ENCODE results near the gene C1orf167.
"Not testable (repeated sequence)": the region's sequence is repeated elsewhere in the genome, so short reads cannot be mapped to it uniquely, and the experiment has no call there.

Gene C1orf167

GRCh38 chr1:11803924-11804665 lies 42.1 kb downstream of the C1orf167 start:
- DNase-seq: not testable (repeated sequence)

- no peak for DNase-seq
These were observed 42.9 kb downstream of the C1orf167 start for GRCh38 chr1:11804666-11805421.

GRCh38 chr1:11805422-11806306 lies 43.7 kb downstream of the C1orf167 start, which contains the start of the genes CLCN6 and MTHFR:
Gene CLCN6 (plus strand): TSS chr1:11806191. CDS start chr1:11806263, 72 bp downstream.
Gene MTHFR (minus strand): TSS chr1:11805964. CDS start chr1:11803116, 2,848 bp downstream.
- DNase-seq: peak; percentile 99

- DNase-seq: no peak
These were observed 44.4 kb downstream of the C1orf167 start for GRCh38 chr1:11806307-11806936.

DNA sequence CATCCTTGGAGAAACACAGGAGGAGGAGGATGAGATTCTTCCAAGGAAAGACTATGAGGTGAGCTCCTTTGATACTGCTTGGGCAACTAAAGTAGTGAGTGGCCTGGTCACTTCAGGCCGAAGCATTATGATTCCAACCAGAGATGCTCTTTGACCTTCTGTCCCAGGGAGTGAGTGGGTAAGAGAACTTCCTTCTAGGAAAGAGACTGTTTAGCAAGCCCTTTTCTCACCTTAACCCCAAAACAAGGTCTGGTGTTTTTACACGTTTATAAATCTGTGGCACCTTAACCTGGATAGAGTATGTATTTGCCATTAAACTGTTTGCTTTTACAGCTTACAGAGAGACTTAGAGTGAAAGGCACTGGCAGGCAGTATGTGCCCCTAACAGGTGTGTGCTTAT lies 45.1 kb downstream of the C1orf167 start:
- no peak for DNase-seq

DNA sequence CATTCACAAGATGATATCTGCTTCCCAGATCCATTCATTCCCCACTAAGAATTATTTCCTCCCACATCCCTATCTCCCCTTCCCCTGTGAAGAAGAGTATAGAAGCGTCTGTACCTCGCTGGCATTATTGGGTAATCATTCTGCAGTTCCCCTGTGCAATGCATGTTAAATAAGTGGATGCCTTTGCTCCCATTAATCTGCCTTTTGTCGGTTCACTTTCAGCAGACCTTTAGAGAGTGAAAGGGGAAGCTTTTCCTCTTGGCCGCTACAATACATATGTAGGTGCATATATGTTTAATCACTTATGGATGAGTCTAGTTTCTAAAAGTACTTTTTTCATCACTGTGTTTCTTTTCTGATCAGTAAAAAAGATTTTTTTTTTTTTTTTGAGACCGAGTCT lies 51.0 kb downstream of the C1orf167 start:
- no peak for DNase-seq

DNA sequence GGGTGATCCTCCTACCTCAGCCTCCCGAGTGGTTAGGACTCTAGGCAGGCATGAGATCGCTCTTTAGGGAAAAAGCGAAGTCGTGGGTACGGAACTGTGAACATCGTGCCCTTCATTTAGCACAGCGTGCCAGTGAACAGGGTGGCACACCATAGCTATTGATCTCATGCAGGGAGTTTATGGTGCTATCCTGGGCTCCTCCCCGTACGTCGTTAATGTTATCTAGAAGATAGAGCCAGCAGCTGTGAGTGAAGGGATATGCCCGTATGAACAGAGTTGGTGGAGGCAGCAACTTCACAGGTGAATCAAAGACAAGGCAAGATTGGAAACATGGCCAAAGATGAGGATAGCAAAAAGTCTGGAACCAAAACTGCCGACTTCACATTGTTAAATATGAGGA lies 55.2 kb downstream of the C1orf167 start:
- no peak for DNase-seq

DNA sequence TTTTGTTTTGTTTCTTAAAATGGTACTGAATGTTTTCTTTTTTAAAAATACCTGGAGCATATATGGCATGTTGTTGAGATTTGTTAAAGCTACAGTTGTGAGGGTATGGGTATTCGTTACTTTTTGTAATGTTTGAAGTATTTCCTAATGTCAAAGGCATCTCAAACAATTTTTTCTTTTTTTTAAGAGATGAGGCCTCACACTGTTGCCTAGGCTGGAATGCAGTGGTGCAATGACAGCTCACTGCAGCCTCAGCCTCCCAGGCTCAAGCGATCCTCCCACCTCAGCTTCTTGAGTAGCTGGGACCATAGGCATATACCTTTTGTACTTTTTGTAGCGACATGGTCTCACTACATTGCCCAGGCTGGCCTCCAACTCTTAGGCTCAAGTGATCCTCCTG lies 60.1 kb downstream of the C1orf167 start:
- DNase-seq: no peak

- DNase-seq: no peak
These were observed 61.6 kb downstream of the C1orf167 start for GRCh38 chr1:11823366-11824137.

DNA sequence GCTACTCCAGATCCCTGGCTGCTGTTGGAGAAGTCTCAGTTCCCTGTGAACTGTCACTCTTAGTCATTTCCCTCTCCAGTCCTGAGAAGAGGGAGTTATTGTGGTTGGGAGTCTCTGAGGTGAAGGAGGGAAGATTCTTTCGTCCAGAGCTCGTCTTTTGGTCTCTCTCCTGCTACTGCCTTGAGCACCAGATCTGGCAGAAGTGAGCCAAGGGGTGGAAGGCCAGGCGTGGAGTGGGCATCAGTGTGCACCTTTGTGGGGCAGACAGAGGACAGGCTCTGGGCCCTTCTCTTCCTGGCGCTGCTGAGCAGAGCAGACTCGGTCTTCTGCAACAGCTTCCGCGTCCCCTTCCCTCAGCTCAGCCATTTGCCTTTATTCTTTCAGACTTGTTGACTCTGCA lies 63.1 kb downstream of the C1orf167 start:
- DNase-seq: no peak

GRCh38 chr1:11826946-11827345 lies 65.0 kb downstream of the C1orf167 start:
- DNase-seq: no peak

DNA sequence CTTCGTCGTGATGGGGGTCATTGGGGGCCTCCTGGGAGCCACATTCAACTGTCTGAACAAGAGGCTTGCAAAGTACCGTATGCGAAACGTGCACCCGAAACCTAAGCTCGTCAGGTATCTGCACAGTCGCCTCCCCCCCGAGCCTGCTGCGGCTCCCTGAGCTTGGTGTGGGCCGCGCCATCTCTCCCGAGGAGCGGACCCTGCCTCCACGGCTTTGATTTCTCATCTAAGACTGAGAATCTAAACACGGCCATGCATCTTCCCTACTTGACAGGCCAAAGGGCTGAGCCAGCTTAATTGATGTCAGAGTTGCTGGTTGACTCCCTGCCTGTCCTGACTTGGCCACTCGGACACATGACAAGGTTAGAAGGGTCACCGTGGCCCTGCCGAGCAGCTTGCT lies 66.5 kb downstream of the C1orf167 start:
- no peak for DNase-seq

GRCh38 chr1:11831945-11832725 lies 70.1 kb downstream of the C1orf167 start:
- no peak for DNase-seq

GRCh38 chr1:11833497-11833896 lies 71.5 kb downstream of the C1orf167 start:
- DNase-seq: no peak

- no peak for DNase-seq
These were observed 71.9 kb downstream of the C1orf167 start for GRCh38 chr1:11833900-11834299.

GRCh38 chr1:11835441-11836225 lies 73.6 kb downstream of the C1orf167 start:
- DNase-seq: no peak

- no peak for DNase-seq
These were observed 75.2 kb downstream of the C1orf167 start for GRCh38 chr1:11836955-11837766.

DNA sequence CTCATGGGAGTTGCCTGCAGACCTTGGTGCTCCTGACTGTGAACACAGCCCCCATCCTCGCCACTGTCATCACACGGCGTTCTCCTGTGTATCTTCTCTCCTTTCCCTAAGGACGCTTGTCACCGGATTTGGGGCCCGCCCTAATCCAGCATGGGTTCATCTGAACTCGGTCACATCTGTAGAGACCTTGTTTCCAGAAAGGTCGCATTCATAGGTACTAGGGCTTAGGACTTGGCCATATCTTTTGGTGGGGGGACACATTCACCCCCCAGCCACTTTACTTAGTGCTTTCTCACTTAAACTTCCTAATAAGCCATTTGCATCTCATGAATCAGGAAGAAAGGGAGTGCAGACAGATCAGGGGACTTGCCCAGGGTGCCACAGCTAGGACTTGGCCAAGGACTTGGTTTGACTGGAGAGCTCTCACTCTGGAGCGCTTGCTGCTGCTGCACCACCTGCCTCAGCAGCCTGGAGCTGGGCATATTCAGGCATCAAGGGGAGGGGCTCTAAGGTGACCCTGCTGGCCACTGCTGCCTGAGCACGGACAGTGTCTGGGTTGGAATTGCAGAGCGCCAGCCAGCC lies 75.9 kb downstream of the C1orf167 start:
- no peak for DNase-seq

Measured in stimulated activated CD4-positive, alpha-beta T cell treated with anti-CD3 and anti-CD28 coated beads, Interleukin-1b, Interleukin-23, amount 100 ng/mL, for 48 hours (primary cell).